IPS DF 6.9 (cell line): ENCODE data around the gene CAPN15.

ENCODE experiments used
- DNase-seq: peaks from one replicate; pipeline ENCODE4 v3.0.0-alpha.2; 2013; ENCODE audit warnings: low read depth, low spot score
- H3K27ac ChIP-seq: one replicate; pipeline ENCODE4 v1.5.1; 2013; ENCODE audit warnings: low read length, control low read depth
- H3K27me3 ChIP-seq: 2 replicates; pipeline ENCODE4 v1.6.1; 2013; ENCODE audit warnings: mild to moderate bottlenecking, low read length; ENCODE audit not compliant: control insufficient read depth, insufficient read depth
- H3K36me3 ChIP-seq: 2 replicates; pipeline ENCODE4 v1.6.1; 2013; ENCODE audit warnings: low read length; ENCODE audit not compliant: control insufficient read depth, insufficient read depth
- H3K4me1 ChIP-seq: 2 replicates; pipeline ENCODE4 v1.6.1; 2013; ENCODE audit warnings: low read length; ENCODE audit not compliant: control insufficient read depth, insufficient read depth
- H3K4me3 ChIP-seq: 2 replicates; pipeline ENCODE4 v1.5.1; 2013; ENCODE audit warnings: mild to moderate bottlenecking, low read length
- H3K9me3 ChIP-seq: 2 replicates; pipeline ENCODE4 v1.6.1; 2013; ENCODE audit warnings: low read length, inconsistent platforms; ENCODE audit not compliant: control insufficient read depth, insufficient read depth
- WGBS: extraction: QIAGEN DNeasy Blood & Tissue Kit; methylation state at CpG from one replicate; pipeline ENCODE4 v1.1.7; 2013; ENCODE audit warnings: mixed read lengths, missing lambda C conversion rate; ENCODE audit not compliant: insufficient read length, insufficient coverage; 5-methylcytosine and 5-hydroxymethylcytosine counted together

Gene CAPN15

DNA sequence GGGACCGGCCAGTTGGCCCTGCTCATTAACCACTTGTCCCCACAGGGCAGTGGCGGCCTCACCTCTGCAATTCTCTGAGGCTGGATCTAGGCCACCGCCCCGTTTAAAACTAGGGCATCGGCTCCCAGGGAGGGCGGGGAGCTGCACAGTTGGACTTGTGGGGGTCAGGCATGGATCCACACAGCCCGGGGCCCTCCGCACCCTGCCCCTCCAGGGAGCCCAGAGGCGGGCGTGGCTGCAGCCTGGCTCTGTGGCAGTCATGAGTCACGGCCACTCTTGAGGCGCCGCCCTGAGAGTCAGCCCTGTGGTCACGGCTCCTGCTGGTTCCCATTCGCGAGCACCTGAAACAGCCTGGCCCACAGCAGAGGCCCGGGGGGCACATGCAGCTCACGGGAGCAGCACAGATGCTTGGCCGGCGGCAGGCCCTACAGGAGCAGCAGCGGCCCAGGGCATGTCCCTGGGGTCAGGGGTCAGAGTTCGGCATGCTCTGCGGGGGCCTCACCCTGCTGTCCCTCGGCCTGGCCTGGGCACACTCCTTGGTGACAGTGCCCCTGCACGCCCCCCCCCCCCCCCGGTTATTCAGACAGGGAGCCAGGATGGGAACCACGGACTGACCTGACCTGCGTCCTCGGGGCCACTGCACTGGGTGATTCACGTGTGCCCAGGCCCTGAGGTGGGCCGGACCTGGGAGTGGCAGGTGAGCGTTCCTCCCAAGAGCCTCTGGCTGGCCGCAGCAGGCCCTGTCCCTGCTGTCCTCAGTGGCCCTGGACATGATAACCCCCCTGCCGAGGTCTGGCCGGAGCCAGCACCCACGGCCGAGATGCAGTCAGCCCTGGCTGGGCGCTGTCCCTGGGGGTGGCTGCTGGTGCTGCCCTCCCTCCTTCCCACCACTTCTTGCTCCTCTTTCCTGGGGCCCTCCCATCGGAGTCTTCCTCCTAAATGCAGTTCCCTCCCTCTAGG is 8.2 kb downstream of the CAPN15 start:
- Histone ChIP-seq H3K27me3 (no peaks in the 10 kb centered on the region), H3K4me1 (peaks cover 3% of the 10 kb centered on the region; the same call in 1 of the 2 replicates), H3K36me3 (no peaks in the 10 kb centered on the region; the same call in 1 of the 2 replicates), H3K9me3 (no peaks in the 10 kb centered on the region), H3K4me3 (no peak overlapping the region), H3K27ac (no peak overlapping the region)
- no peak for DNase-seq
- WGBS: no CpG with 5 or more reads among the region's 39 CpGs

DNA sequence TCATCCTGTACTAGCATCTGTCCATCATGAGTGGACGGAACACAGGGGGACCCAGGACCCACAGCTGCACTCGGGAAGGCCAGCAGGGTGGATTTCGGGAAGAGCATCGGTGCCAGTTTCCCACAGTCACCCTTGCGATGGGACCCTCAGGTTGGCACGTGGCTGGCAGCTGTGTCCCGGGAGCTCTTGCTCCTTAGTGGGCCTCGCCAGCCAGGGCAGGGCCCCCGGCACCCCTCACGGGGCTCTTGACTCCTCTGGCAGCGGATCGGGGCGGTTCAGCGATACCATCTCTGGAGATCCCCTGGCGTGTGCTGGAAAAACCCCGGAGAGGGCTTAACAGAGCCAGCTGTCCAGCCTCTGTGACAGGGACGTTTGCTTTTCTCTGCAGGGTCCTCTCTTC is 9.2 kb downstream of the CAPN15 start:
- WGBS: no CpG with 5 or more reads among the region's 17 CpGs
- Histone ChIP-seq H3K27me3 (no peaks in the 10 kb centered on the region), H3K9me3 (no peaks in the 10 kb centered on the region), H3K27ac (no peak overlapping the region), H3K4me3 (no peak overlapping the region), H3K4me1 (peaks cover 3% of the 10 kb centered on the region; the same call in 1 of the 2 replicates), H3K36me3 (no peaks in the 10 kb centered on the region; the same call in 1 of the 2 replicates)
- DNase-seq: no peak

DNA sequence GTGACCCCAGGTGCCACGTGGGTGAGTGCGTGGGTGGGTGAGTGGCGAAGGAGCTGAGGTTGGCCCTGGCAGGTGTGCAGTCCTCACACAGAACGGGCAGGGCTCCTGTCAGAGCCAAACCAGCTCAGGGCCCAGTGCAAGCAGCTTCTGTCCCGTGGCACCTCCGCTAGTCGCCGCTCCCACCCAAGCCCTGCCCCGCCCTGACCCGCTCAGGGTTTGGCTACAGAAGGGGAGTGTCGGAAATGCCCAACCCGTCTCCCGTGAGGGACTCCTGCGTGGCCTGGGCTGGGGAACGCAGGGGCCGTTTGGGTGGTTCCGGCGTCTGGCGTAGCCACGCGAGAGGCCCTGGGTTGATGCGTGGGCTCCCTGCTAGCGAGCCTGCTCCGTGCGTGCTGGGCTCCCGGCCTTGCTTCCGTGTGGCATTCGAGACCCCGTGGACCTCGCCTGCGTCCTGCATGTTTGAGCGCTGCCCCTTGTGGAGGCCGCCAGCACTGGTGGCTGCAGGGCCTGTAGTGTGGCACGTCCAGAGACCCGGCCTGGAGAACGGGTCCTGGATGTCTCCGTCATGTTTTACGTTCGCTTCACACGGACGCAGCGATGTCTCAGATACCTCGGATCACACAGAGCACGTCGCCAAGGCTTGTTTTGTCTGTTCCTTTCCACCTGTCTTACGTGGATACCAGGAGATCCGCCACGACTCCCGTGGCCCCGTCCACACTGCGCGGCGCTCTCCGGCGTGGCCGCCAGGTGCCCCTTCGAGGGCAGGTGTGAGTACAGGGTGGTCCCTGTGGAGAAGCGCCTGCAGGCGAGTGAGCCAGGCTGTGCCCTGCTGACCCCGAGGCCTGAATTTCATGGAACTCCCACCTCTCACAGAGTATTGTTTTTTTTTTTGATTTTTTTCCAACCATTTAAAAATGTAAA is 10.2 kb downstream of the CAPN15 start:
- Histone ChIP-seq H3K9me3 (no peaks in the 10 kb centered on the region), H3K4me1 (peaks cover 3% of the 10 kb centered on the region; the same call in 1 of the 2 replicates), H3K27ac (no peak overlapping the region), H3K27me3 (no peaks in the 10 kb centered on the region), H3K4me3 (no peak overlapping the region), H3K36me3 (no peaks in the 10 kb centered on the region; the same call in 1 of the 2 replicates)
- no peak for DNase-seq
- no CpG with 5 or more reads among the region's 60 CpGs for WGBS

DNA sequence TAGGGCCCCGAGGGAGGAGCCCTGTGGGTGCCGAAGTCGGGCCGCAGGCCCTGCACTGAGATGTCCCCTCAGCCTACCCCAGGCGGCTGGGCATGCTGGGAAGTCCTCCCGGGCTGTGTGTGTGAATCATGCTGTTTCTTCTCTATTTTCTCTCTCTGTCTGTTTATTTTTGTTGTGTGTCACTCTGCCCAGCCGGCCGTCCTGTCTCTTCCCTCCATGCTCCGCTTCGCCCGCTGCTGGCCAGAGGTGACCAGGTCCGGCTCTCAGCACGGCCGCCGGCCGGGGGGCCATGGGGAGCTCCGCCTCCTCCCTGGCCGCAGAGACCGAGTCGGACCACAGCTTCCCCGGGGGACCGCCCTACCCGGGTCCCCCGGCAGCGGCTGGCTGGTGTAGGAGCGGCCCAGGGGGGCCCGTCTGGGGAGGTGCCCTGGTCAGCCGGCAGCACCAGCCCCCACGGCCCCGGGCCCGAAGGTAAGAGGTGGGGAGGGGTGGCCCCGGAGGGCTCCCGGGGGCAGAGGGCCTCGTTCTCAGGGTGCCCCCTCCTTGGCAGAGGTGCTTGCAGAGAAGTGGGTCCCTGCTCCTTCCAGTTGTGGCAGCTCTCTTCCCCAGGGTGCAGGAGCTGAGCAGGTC is 12.5 kb downstream of the CAPN15 start:
- Histone ChIP-seq H3K4me1 (no peaks in the 10 kb centered on the region), H3K9me3 (no peaks in the 10 kb centered on the region), H3K27me3 (no peaks in the 10 kb centered on the region), H3K36me3 (no peaks in the 10 kb centered on the region; the same call in 1 of the 2 replicates), H3K4me3 (no peak overlapping the region), H3K27ac (no peak overlapping the region)
- no CpG with 5 or more reads among the region's 34 CpGs for WGBS
- no peak for DNase-seq

DNA sequence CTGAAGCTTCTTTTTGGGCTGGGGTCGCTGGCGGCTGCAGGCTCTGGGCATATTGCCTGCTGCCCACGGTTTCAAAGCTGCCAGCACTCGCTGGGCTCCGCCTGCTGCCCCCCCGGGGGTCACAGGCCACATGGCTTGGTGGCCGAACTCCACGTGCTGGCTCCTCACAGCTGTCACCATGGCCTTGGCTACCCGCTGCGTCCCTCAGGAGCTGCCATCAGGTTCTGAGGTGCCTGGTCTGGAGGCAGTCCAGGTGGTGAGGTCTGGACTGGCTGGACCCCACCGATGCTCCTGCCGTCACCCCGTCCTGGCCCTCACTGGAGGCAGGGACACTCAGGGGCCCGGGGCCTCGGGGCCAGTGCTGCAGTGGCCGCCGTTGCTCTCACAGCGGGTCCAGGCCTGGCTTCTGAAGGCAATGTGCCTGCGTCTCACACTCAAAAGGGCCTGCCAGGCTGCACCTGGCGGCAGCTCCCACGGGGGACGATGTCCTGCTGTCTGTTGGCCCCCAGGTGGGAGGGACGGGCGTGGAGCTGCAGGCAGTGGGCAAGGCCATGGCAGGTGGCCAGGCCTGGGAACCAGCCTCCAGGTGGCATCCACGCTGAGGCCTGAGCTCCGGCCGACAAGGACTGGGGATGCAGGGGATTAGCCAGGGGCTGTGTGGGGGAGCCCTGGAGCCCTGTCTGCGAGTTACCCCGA is 13.3 kb downstream of the CAPN15 start:
- no peak overlapping the region for H3K27ac ChIP-seq
- H3K9me3 ChIP-seq: no peaks in the 10 kb centered on the region
- H3K4me1 ChIP-seq: no peaks in the 10 kb centered on the region
- no peak for DNase-seq
- no peaks in the 10 kb centered on the region for H3K27me3 ChIP-seq
- no CpG with 5 or more reads among the region's 29 CpGs for WGBS
- no peak overlapping the region for H3K4me3 ChIP-seq
- H3K36me3 ChIP-seq: no peaks in the 10 kb centered on the region; the same call in 1 of the 2 replicates

DNA sequence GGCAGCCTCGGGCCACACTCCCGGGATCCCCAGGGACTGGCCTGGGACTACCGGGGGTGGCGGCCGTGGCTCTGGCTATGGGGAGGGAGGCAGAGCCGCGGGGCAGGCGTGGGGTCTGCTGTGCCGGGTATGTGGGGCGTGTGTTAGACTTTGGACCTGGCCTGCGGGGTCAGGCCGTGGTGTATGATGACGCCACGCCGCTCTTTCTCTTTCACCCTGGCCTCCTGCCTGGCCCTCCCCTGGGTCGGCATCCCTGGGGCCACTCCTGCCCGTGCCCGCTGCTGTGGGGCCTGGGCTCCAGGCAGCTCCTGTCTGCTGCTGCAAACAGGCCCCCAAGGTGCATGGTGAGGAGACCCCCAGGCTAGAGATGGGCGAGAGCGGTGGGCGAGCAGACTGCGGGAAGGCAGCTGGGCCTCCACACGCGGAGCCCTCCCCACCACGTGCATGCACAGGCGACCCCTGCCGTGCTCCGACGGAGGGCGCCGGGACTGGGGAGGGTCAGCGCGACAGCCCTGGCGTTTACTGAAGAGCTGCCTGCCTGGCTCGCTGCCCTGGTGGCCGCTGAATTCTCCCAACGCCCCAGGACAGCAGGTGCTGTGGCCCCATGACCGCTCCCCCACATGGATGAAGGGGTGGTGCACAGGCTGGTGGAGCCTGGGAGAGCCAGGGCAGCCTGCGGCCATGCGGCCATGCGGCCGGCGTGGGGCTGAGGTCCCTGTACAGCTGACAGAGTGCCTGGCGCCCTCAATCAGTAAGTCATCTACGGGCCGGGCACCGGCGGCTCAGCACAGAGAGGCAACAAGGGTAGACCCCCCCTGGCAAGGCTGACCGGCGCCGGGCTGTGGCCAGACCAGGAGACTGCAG is 16.0 kb downstream of the CAPN15 start:
- Histone ChIP-seq H3K27me3 (no peaks in the 10 kb centered on the region), H3K4me3 (no peak overlapping the region), H3K36me3 (peaks cover 4% of the 10 kb centered on the region; the same call in 1 of the 2 replicates), H3K27ac (no peak overlapping the region), H3K4me1 (no peaks in the 10 kb centered on the region), H3K9me3 (no peaks in the 10 kb centered on the region)
- no peak for DNase-seq
- no CpG with 5 or more reads among the region's 51 CpGs for WGBS

DNA sequence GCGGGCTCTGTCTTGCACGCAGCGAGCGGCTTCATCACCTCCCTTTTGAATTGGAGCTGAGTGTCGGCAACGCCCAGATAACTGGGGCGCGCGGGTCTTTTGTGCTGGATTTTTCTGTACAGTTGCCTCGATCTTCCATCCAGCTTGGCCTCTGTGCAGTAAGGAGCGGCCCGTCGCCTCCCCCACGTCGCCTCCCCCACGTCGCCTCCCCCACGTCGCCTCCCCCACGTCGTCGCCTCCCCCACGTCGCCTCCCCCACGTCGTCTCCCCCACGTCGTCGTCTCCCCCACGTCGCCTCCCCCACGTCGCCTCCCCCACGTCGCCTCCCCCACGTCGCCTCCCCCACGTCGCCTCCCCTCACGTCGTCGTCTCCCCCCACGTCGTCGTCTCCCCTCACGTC is 17.0 kb downstream of the CAPN15 start:
- H3K27ac ChIP-seq: no peak overlapping the region
- no peaks in the 10 kb centered on the region for H3K9me3 ChIP-seq
- H3K4me3 ChIP-seq: no peak overlapping the region
- H3K36me3 ChIP-seq: peaks cover 9% of the 10 kb centered on the region; the same call in 1 of the 2 replicates
- no peaks in the 10 kb centered on the region for H3K27me3 ChIP-seq
- no peak for DNase-seq
- no peaks in the 10 kb centered on the region; the same call in 1 of the 2 replicates for H3K4me1 ChIP-seq
- WGBS: no CpG with 5 or more reads among the region's 46 CpGs

DNA sequence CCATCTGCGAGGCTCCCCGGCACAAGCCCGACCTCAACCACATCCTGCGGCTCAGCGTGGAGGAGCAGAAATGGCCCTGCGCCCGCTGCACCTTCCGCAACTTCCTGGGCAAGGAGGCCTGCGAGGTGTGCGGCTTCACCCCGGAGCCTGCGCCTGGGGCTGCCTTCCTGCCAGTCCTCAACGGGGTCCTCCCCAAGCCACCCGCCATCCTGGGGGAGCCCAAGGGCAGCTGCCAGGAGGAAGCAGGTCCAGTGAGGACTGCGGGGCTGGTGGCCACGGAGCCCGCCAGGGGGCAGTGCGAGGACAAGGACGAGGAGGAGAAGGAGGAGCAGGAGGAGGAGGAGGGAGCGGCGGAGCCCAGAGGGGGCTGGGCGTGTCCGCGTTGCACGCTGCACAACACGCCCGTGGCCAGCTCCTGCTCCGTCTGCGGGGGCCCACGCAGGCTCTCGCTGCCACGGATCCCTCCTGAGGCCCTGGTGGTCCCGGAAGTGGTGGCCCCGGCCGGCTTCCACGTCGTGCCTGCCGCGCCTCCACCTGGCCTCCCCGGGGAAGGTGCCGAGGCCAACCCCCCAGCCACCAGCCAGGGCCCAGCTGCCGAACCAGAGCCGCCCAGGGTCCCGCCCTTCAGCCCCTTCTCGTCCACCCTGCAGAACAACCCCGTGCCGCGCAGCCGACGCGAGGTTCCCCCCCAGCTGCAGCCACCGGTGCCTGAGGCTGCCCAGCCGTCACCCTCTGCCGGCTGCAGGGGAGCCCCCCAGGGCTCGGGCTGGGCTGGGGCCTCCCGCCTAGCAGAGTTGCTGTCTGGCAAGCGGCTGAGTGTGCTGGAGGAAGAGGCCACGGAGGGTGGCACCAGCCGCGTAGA is 19.6 kb downstream of the CAPN15 start:
- no peak for DNase-seq
- H3K4me1 ChIP-seq: no peaks in the 10 kb centered on the region; the same call in 1 of the 2 replicates
- H3K9me3 ChIP-seq: no peaks in the 10 kb centered on the region
- WGBS: no CpG with 5 or more reads among the region's 60 CpGs
- H3K36me3 ChIP-seq: peaks cover 16% of the 10 kb centered on the region; the same call in 1 of the 2 replicates
- no peaks in the 10 kb centered on the region for H3K27me3 ChIP-seq
- H3K4me3 ChIP-seq: no peak overlapping the region
- H3K27ac ChIP-seq: no peak overlapping the region
